Panc1 (cell line): ENCODE results near the gene KCNQ1. TPM values are rescaled to one million over a fixed set of nuclear protein-coding genes. Genes with fewer than 3 reads are reported as not detected.

Source experiments
- ATAC-seq: fragments of 200-7000 bp; cut with Tn5 transposase; 2 replicates; pipeline ENCODE4 v1.9.1; 2020; ENCODE audit warnings: mild to moderate bottlenecking, moderate library complexity
- BruUV-seq: library from RNA; stranded (reverse); fragments of 400-500 nt; replicated peaks from 2 replicates; lab custom pipeline; 2021; lab: Mats Ljungman, UMichigan
- CTCF ChIA-PET: fragments of 300-600 bp; sonication (Branson Sonifier 250); formaldehyde crosslinking; loops from one replicate; lab custom pipeline; 2022; ENCODE audit warnings: antibody characterized with exemption; lab: Charles Lee
- POLR2A ChIA-PET: fragments of 300-600 bp; sonication (Branson Sonifier 250); formaldehyde crosslinking; loops from one replicate; lab custom pipeline; 2022; ENCODE audit warnings: antibody characterized with exemption; lab: Charles Lee
- DNase-seq: peaks from one replicate; pipeline ENCODE4 v3.0.0-alpha.2; 2010; ENCODE audit warnings: low read depth, low spot score
- H3K27ac ChIP-seq: 2 replicates; pipeline ENCODE4 v1.5.1; 2011; ENCODE audit warnings: mild to moderate bottlenecking, low read length, inconsistent platforms
- H3K27me3 ChIP-seq: fragments of 200-500 bp; sonication (Bioruptor generic); 2 replicates; pipeline ENCODE4 v1.6.0; 2014; ENCODE audit warnings: low read length, inconsistent platforms; ENCODE audit not compliant: control insufficient read depth, insufficient read depth
- H3K36me3 ChIP-seq: fragments of 200-500 bp; sonication (Bioruptor generic); 2 replicates; pipeline ENCODE4 v1.5.1; 2014; ENCODE audit warnings: inconsistent platforms, mild to moderate bottlenecking, low read length, moderate library complexity; ENCODE audit not compliant: control insufficient read depth, insufficient read depth
- H3K4me1 ChIP-seq: 2 replicates; pipeline ENCODE4 v1.5.1; 2011; ENCODE audit warnings: inconsistent platforms, mild to moderate bottlenecking, low read length, moderate library complexity; ENCODE audit not compliant: control insufficient read depth, insufficient read depth
- H3K4me3 ChIP-seq, 2 experiments: 2 replicates each; pipeline ENCODE4 v1.5.1; 2011 to 2012; ENCODE audit warnings: low read depth in 2 of 2, low read length in 2 of 2, mild to moderate bottlenecking in 2 of 2, inconsistent platforms in 1 of 2, moderate library complexity in 1 of 2
- H3K9me3 ChIP-seq: fragments of 200-500 bp; sonication (Bioruptor generic); 2 replicates; pipeline ENCODE4 v1.5.1; 2014; ENCODE audit warnings: low read depth, mild to moderate bottlenecking, inconsistent platforms, low read length, moderate library complexity; ENCODE audit not compliant: control insufficient read depth, insufficient read depth
- POLR2AphosphoS5 ChIP-seq: IDR thresholded peaks from 2 replicates; pipeline ENCODE4 v1.6.1; 2012; ENCODE audit warnings: mild to moderate bottlenecking, low read depth, low read length, moderate library complexity
- SIN3A ChIP-seq: IDR thresholded peaks from 2 replicates; pipeline ENCODE4 v1.6.1; 2012; ENCODE audit warnings: low read depth, mild to moderate bottlenecking, low read length, moderate library complexity, borderline replicate concordance; ENCODE audit not compliant: insufficient read depth
- TCF7L2 ChIP-seq: IDR thresholded peaks from 2 replicates; pipeline ENCODE4 v1.6.1; 2011; ENCODE audit warnings: mild to moderate bottlenecking, low read depth, low read length, inconsistent platforms
- in situ Hi-C: cut with HindIII; loops from 2 replicates; pipeline ENCODE4 v1.10.0; 2016; ENCODE audit warnings: low sequenced_read_pairs, low pct_unique_long_range_greater_than_20kb
- intact Hi-C: fragments of 100-400 bp; cut with micrococcal nuclease; formaldehyde crosslinking; loops from one replicate; pipeline ENCODE4 v1.10.0; 2022; ENCODE audit not compliant: unreplicated experiment
- total RNA-seq: library from RNA; stranded (reverse); gene quantifications from one replicate; pipeline ENCODE4 v1.2.1, GENCODE V29; 2021; ENCODE audit not compliant: unreplicated experiment
- TF ChIP-seq, protein P1 (sequence below): fragments of 450-650 bp; IDR thresholded peaks from 2 replicates; pipeline ENCODE4 v1.5.1; 2017; ENCODE audit warnings: mild to moderate bottlenecking
- TF ChIP-seq, protein P2 (sequence below), 2 experiments: IDR thresholded peaks; 2 replicates each; pipeline ENCODE4 v1.6.1; 2011 to 2012; ENCODE audit warnings: low read depth in 2 of 2, control low read depth in 1 of 2, low read length in 1 of 2, mild to moderate bottlenecking in 1 of 2, moderate library complexity in 1 of 2; ENCODE audit not compliant: insufficient read depth in 1 of 2

Gene KCNQ1
- total RNA-seq, 1 experiment from 2014 or later = 1.0 TPM

DNA sequence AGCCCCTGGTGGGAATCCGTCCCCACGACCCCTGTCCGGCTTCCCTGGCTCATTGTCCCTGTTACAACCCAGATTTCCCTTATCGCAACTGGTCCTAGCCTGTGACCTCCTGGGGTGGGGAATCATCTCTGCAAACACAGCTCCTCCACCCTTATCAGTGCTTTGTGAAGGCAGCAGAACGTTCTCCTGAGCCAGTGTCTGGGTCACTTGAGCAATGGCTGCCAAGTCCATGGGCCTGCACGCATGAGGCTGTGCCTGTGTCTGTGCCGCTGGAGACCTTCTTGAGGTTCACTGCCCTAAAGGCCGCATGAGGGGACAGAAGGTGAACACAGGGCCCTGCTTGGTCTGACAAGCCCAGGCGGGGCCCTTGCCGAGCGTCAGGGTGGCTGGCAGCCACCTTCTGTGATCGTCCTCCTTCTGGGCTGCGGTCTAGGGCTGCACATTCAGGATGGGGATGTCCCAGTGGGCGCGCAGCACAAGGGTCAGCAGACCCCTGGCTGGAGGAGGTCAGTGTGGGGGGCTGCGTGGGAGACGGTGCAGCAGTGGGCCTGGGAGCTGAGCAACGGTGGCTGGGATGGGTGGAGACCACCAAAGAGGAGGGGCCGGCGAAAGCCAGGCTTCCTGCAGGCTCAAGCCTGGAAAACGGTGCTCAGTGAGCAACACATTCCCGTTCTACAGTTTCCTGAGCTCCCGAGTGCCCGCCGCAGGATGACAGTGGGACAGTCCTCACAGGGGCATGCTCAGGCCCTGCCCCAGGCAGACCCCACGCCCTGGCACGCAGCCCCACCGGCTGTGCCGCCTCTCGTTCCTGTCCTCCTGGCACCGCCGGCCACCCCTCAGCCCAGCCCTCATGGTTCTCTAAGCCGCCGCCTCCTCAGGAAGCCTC lies 366.6 kb downstream of the KCNQ1 start:
- no peaks in the 10 kb centered on the region for H3K36me3 ChIP-seq

DNA sequence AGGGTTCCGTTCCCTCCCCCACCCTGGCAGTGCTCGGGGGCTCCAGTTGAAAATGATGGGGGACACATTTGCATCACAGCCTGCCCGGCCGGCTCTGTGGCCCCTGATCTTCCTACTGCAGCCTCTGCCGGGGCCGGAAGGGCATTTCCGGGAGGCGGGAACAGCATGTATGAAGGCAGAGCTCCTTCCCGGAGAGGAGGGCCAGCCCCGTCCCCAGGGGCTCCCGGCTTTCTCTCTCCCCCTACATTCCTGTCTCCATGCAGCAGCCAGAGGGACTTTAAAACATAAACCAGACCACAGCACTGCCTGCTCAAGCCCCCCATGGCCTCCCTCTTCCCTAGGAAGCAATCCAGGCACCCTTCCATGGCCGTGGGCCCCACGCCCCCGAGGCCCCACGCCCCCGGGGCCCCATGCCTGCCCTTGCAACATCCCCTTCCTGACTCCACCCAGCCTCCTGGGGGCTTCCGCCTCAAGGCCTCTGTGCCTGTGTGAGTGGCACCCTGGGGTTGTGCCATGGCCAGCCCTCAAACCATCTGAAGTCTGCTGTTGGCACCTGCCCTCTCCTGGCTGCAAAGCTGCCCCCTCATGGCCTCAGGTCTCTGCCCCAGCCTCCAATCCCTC lies 367.7 kb downstream of the KCNQ1 start:
- H3K27ac ChIP-seq = no peak overlapping the region
- ChIA-PET POLR2A (interaction anchor here (0.6 kb wide), 1 partner anchor 61 kb away, joined by 6 read pairs; no protein-coding TSS in a partner anchor), CTCF (no interaction called here)
- no peaks in the 10 kb centered on the region for H3K9me3 ChIP-seq
- no peak for TF ChIP-seq TCF7L2
- no peak for TF ChIP-seq SIN3A
- TF ChIP-seq, protein P1, sequence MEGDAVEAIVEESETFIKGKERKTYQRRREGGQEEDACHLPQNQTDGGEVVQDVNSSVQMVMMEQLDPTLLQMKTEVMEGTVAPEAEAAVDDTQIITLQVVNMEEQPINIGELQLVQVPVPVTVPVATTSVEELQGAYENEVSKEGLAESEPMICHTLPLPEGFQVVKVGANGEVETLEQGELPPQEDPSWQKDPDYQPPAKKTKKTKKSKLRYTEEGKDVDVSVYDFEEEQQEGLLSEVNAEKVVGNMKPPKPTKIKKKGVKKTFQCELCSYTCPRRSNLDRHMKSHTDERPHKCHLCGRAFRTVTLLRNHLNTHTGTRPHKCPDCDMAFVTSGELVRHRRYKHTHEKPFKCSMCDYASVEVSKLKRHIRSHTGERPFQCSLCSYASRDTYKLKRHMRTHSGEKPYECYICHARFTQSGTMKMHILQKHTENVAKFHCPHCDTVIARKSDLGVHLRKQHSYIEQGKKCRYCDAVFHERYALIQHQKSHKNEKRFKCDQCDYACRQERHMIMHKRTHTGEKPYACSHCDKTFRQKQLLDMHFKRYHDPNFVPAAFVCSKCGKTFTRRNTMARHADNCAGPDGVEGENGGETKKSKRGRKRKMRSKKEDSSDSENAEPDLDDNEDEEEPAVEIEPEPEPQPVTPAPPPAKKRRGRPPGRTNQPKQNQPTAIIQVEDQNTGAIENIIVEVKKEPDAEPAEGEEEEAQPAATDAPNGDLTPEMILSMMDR = no peak
- no peak for TF ChIP-seq POLR2AphosphoS5
- TF ChIP-seq, protein P2, sequence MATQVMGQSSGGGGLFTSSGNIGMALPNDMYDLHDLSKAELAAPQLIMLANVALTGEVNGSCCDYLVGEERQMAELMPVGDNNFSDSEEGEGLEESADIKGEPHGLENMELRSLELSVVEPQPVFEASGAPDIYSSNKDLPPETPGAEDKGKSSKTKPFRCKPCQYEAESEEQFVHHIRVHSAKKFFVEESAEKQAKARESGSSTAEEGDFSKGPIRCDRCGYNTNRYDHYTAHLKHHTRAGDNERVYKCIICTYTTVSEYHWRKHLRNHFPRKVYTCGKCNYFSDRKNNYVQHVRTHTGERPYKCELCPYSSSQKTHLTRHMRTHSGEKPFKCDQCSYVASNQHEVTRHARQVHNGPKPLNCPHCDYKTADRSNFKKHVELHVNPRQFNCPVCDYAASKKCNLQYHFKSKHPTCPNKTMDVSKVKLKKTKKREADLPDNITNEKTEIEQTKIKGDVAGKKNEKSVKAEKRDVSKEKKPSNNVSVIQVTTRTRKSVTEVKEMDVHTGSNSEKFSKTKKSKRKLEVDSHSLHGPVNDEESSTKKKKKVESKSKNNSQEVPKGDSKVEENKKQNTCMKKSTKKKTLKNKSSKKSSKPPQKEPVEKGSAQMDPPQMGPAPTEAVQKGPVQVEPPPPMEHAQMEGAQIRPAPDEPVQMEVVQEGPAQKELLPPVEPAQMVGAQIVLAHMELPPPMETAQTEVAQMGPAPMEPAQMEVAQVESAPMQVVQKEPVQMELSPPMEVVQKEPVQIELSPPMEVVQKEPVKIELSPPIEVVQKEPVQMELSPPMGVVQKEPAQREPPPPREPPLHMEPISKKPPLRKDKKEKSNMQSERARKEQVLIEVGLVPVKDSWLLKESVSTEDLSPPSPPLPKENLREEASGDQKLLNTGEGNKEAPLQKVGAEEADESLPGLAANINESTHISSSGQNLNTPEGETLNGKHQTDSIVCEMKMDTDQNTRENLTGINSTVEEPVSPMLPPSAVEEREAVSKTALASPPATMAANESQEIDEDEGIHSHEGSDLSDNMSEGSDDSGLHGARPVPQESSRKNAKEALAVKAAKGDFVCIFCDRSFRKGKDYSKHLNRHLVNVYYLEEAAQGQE (IDR thresholded peaks at IDR 0.05; ENCODE audit: insufficient read depth in 1 of 2, low read depth in 2 of 2, low read length in 1 of 2) = no peak
- in situ Hi-C loops (no loop called here), intact Hi-C loops (no loop called here)
- H3K4me1 ChIP-seq = no peaks in the 10 kb centered on the region
- no TSS peak for BruUV-seq
- ATAC-seq = no peak
- H3K27me3 ChIP-seq = peaks cover 4% of the 10 kb centered on the region; the same call in 1 of the 2 replicates
- no peak overlapping the region for H3K4me3 ChIP-seq
- DNase-seq = no peak
- H3K36me3 ChIP-seq = no peaks in the 10 kb centered on the region

More for the DNA sequence above, 366.6 kb downstream of the KCNQ1 start:
- H3K27me3 ChIP-seq = peaks cover 4% of the 10 kb centered on the region; the same call in 1 of the 2 replicates
- TF ChIP-seq, protein P2 (IDR thresholded peaks at IDR 0.05; ENCODE audit: insufficient read depth in 1 of 2, low read depth in 2 of 2, low read length in 1 of 2) = no peak
- TF ChIP-seq SIN3A (no peak), TCF7L2 (no peak)
- TF ChIP-seq, protein P1 = no peak
- ATAC-seq = no peak
- H3K4me1 ChIP-seq = no peaks in the 10 kb centered on the region
- intact Hi-C loops (no loop called here), in situ Hi-C loops (no loop called here)
- DNase-seq = no peak
- BruUV-seq = no TSS peak
- ChIA-PET CTCF (no interaction called here), POLR2A (no interaction called here)
- H3K27ac ChIP-seq = no peak overlapping the region
- H3K4me3 ChIP-seq = no peak overlapping the region
- no peaks in the 10 kb centered on the region for H3K9me3 ChIP-seq
